SH-SY5Y (cell line): Measurements from ENCODE around the gene PKN2.

ENCODE experiments used
- GATA2 ChIP-seq: IDR thresholded peaks from 2 replicates; pipeline ENCODE4 v1.6.1; 2011; ENCODE audit warnings: mild to moderate bottlenecking, low read depth, low read length
- GATA3 ChIP-seq: IDR thresholded peaks from 2 replicates; pipeline ENCODE4 v1.6.1; 2011; ENCODE audit warnings: low read depth, mild to moderate bottlenecking, low read length, moderate library complexity

PKN2 gene

DNA sequence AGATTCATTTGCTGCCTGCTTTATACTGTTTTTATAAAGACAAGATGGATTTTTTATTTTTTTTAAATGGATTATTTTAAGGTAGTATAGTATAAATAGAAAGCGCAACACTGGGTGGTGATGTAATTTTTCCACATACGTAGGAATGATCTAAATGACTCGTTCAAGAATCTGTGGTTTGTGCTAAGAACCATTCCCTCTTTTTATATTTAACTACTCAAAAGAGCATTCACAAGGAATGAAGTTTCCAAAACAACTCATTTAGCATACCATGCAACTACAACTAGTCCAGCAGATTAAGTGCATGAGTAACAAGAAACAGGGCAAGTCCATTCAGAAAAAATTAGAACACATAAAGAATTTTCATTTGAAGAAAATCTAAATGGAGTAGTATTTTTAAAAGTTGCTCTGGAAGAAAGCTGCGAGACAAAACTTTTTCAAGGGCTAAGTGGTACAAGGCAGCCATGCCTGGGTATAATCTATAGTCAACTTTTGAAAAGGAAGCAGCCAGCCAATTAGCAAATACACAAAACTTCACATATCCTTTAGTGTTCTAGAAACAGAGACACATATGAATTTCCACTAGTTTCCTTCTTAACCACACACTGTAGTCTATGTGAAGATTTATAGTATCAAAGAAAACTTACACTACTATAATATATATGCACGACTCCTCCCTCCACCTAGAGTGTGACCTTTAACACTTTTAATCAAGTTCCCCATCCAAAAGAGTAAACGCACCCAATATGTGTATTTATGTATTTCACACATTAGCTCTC lies 183.9 kb downstream of the PKN2 start:
- TF ChIP-seq GATA2, result no peak
- TF ChIP-seq GATA3, result no peak

DNA sequence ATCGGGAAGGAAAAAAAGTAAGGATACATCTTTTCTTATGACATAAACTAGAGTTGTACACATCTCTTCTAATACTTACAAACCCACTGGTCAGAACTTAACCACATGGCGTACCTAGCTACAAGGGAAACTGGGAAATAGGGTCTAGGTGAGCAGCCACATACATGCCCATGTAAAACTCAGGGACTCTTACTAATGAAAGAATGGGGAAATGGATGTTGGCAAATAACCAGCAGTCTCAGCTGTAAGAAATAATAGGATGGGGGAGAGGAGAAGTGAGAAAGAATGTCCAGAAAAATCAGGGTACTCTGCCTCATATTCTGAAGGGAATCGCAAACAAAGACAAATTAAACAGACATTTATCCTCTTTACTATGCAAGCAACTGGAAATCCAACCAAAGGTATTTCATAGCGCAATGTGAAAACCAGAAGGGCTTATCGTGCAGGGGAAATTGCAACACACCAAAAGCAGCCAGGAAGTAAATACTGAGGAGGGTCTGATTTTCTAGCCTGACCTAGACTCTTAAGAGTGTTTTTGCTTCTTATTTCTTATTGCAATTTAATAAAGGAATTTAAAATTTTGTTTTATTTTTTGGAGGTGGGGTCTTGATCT lies 189.8 kb downstream of the PKN2 start:
- TF ChIP-seq GATA2, result no peak
- TF ChIP-seq GATA3, result no peak

DNA sequence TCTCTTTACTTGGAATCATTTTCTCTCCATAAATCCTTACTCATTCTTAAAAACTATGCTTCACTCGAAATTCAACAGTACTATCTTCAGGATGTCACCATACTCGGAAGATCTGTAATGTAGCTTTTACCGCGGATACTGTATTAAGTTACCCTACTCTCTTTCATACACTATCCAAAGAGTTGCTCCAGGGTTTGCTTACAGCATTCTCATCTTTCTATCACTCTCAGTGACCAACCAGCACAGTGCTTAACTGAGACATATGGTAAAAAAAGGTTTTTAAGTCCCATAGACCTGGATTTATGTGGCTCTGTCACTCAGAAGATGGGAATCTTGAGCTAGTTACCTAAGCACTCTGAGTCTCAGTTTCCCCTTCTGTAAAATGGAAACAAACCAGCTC lies 191.5 kb downstream of the PKN2 start:
- TF ChIP-seq GATA2 (no peak), GATA3 (no peak)

DNA sequence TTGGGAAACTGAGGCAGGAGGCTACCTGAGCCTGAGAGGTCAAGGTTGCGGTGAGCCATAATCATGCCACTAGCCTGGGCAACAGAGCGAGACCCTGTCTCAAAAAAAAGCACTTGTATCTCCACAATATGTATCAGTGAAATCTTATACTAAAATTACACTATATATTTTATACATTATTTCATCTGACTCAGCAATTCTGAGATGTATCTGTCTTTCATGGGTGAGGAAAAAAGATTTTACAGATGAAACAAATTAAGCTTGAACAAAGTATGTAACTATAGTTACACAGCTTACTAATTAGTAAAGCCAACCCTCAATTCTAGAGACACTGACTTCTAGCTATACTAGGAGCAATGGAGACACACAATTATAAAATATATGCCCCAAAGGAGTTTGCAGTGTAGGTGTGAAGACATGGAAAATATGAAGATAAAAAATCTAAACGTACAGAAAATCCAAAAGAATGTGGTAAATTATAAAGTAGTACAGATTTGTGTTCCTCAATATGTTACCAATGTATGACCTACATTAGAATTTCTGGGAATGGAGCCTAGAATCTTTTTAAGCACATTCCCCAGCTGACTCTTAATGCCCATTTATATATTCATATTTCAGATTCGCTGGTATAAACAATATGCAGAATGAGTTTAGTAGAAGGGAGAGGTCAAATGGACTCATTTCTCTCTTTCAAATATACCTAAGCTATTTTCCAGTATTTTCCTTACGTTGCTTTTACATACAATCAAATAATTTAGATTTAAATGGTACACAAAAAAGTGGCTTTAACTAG lies 192.7 kb downstream of the PKN2 start:
- no peak for TF ChIP-seq GATA2
- no peak for TF ChIP-seq GATA3

DNA sequence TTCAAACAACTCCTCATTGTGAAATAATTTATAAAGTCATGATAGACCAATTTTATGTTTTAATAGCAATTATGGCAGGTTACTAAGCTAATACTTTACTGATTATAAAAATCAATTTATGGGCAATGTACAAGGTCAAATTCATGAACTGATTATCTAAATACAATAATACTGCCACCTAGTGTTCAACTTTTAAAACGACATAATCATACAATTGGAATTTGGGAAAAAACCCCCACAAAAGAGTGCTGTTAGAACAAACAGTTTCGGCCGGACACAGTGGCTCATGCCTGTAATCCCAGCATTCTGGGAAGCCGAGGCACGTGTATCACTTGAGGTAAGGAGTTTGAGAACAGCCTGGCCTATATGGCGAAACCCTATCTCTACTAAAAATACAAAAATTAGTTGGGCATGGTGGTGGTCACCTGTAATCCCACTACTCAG lies 193.3 kb downstream of the PKN2 start:
- no peak for TF ChIP-seq GATA3
- TF ChIP-seq GATA2, result no peak

DNA sequence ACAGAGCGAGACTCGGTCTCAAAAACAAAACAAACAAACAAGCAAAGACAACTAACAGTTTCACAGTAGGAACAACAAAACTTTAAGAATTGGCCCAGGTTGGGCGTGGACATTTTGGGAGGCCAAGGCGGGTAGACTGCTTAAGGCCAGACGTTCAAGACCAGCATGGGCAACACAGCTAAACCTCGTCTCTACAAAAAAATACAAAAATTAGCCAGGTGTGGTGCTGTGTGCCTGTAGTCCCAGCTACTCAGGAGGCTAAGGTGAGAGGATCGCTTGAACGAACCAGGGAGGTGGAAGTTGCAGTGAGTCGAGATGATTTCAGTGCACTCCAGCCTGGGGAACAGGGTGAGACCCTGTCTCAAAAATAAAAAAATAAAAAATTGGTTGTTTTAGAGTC lies 193.8 kb downstream of the PKN2 start:
- no peak for TF ChIP-seq GATA3
- no peak for TF ChIP-seq GATA2

DNA sequence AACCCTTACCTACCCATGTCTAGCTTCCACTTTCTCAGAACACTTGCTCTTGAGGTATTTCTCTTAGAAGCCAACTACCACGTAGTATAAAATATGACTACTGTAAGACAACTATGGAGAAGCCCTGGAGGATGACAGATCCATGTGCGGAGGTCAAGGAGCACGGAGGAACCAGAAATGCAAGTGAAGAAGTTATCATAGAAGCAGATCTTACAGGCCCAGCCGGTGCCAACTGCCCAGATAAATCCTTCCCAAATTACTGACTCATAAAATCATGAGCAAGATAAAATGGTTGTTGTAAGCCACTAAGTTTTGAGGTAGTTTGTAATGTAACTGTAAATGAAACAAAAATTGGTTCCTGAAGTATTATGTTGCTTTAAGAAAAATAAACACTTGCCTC lies 194.7 kb downstream of the PKN2 start:
- TF ChIP-seq GATA3, result no peak
- TF ChIP-seq GATA2, result no peak; the same call in 1 of the 2 replicates

DNA sequence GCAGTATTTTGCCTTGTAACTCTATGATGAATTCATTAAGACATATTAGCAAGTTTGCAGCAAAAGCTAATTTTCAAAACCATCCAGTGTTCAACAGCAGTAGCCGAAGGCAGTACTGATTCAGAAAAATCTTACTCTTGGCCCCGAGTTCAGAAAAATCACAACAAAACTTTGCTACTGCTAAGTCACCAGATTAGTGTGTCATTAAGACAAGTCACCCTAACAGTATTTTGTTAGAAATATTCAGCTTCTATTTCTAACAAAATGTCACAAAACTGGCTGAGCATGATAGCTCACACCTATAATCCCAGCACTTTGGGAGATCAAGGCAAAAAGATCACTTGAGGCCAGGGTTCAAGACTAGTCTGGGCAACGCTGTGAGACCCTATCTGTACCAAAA lies 199.1 kb downstream of the PKN2 start:
- TF ChIP-seq GATA3, result no peak
- no peak for TF ChIP-seq GATA2
